ENCODE data around the gene HJURP. TPM values are rescaled to one million over a fixed set of nuclear protein-coding genes. Genes with fewer than 3 reads are reported as not detected.

The HJURP gene
- total and polyA plus RNA-seq, 4 donors, result 4.9 to 11.4 (median 9.7) TPM

DNA sequence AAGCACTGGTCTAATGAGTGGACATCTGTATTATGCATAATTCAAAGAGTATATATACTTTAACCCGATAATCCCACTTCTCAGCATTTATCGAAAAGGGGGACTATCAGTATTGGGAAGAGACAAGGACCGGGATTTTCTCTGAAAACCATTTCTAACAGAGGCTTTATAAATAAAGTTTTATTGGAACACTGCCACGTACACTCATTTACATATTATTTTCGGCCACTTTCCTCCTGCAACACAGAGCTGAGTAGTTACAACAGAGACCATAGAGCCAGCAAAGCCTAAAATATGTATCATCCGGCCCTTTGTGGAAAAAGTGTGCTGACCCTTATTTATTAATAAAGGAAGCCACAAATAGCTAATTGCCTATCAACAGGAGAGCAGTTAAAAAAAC is 3.2 kb downstream of the HJURP start:
- DNase-seq (ENCODE audit: low read depth in 4 of 6, low spot score in 6 of 6), result no peak
- WGBS (ENCODE audit: insufficient coverage), result no CpG with 5 or more reads among the region's 6 CpGs
- no peak overlapping the region for H3K27ac ChIP-seq (ENCODE audit: low read depth, low read length)
- peaks cover 26% of the 10 kb centered on the region for H3K36me3 ChIP-seq (ENCODE audit: control insufficient read depth, insufficient read depth, low read length)
- H3K4me1 ChIP-seq (ENCODE audit: control insufficient read depth, insufficient read depth, low read length), result peaks cover 14% of the 10 kb centered on the region
- H3K4me3 ChIP-seq (ENCODE audit: low read depth, low read length), result no peak overlapping the region
- no peaks in the 10 kb centered on the region for H3K9me3 ChIP-seq (ENCODE audit: control insufficient read depth, insufficient read depth, low read length)
- no peaks in the 10 kb centered on the region for H3K27me3 ChIP-seq (ENCODE audit: control insufficient read depth, insufficient read depth, low read length)

DNA sequence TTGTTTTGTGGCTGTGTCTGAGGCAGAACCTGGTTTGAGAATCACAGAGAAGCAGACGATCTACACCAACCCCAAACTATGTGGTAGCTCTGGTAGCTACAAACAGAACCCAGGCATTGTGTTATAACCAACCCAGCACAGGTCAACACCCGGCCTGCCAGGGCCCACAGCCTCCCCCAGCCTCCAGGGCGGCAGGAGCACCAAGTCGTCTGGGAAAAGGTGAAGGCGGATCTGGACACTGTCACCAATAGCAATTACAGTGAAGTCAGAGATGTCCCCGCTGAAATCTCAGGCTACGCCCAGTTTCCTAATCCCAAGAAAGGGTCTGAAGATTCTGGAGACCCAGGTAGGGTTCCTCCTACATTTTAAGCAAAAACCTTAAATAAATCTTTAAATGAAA is 3.6 kb downstream of the HJURP start:
- 96% methylated on average over 6 of the region's 7 CpGs for WGBS (ENCODE audit: insufficient coverage)
- Histone ChIP-seq H3K4me1 (ENCODE audit: control insufficient read depth, insufficient read depth, low read length) (peaks cover 14% of the 10 kb centered on the region), H3K4me3 (ENCODE audit: low read depth, low read length) (no peak overlapping the region), H3K27me3 (ENCODE audit: control insufficient read depth, insufficient read depth, low read length) (no peaks in the 10 kb centered on the region), H3K36me3 (ENCODE audit: control insufficient read depth, insufficient read depth, low read length) (peaks cover 26% of the 10 kb centered on the region), H3K27ac (ENCODE audit: low read depth, low read length) (no peak overlapping the region), H3K9me3 (ENCODE audit: control insufficient read depth, insufficient read depth, low read length) (no peaks in the 10 kb centered on the region)
- no peak for DNase-seq (ENCODE audit: low read depth in 4 of 6, low spot score in 6 of 6)

DNA sequence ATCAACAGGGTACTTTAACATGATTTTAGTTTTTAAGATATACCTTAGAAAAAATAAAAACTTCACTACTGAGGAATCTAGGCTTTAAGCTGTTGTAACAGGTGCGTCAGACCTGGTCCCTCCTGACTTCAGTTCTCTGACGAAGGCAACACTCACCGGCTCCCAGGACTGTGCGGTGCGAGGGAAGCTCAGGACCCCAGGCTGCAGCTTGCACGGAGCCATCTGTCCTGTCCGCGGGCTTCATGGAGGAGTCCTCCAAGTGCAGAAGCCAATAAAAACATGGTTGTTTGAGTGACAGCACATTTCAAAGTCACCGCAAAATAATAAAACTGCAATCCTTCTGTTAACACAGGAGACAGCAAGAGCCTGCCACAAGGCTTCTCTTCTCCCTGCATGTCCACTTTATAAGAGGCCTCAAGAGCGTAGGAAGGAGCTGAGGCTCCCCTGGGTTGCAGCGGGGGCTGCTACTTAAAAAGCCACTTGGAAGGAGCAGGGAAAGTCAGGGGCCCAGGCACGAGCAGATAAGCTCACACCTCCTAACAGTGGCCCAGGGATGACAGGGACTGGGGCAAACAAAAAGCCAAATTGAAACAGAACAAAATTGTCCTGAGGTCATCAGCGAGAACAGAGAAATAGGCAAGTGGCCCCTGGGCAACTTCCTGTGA is 4.6 kb downstream of the HJURP start:
- Histone ChIP-seq H3K4me1 (ENCODE audit: control insufficient read depth, insufficient read depth, low read length) (peaks cover 11% of the 10 kb centered on the region), H3K9me3 (ENCODE audit: control insufficient read depth, insufficient read depth, low read length) (no peaks in the 10 kb centered on the region), H3K4me3 (ENCODE audit: low read depth, low read length) (no peak overlapping the region), H3K27me3 (ENCODE audit: control insufficient read depth, insufficient read depth, low read length) (no peaks in the 10 kb centered on the region), H3K27ac (ENCODE audit: low read depth, low read length) (no peak overlapping the region), H3K36me3 (ENCODE audit: control insufficient read depth, insufficient read depth, low read length) (peaks cover 26% of the 10 kb centered on the region)
- no peak for DNase-seq (ENCODE audit: low read depth in 4 of 6, low spot score in 6 of 6)
- 88% methylated on average over 13 of the region's 13 CpGs for WGBS (ENCODE audit: insufficient coverage)

DNA sequence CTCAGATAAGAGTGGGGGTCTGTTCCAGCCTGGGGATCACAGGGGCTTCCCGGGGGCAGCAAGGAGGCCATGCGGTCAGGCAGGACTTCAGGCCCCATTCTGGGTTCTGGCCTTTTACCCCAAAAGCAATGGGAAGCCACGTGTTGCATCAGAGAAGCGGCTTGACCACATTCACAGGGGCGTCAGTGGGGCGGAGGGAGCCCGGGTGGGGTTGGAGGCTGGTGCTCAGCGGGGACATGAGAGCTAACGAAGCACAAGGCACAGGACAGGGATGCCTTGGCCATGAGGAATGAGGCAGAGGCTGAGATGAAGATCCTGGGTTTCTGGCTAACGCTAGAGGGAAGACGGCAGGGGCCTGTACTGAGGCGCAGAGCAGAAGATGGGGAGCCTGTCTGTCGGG is 6.1 kb downstream of the HJURP start:
- WGBS (ENCODE audit: insufficient coverage), result 92% methylated on average over 13 of the region's 13 CpGs

DNA sequence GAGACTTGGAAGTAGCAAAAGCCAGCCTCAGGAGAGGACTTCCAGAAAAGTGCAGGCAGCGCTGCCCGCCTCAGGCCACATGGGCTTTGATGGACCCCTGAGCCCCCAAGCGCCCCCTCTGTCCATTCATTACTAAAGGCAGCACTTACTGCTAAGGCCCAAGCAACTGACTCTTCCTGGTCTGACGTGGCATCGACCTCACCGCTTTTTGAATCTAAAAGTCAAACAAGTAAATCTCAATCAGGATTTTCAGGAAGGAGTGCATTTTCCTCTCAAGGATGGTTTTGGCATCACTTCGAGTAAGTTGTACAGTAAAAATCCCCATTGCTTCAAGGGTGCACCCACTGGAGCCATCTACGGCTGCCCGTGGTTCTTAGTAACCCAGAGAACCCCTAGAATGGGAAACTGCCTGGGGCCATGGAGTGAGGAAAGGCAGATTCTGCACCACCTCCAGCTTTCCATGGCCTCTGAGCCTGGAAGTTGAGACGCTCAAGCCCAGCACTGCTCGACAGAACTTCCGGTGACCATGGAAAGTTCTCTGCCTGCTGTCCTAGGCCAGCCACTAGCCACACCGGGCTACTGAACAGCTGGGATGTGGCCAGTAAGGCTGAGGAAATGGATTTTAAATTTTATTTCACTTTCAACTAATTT is 7.0 kb downstream of the HJURP start:
- 96% methylated on average over 9 of the region's 13 CpGs for WGBS (ENCODE audit: insufficient coverage)
- no peaks in the 10 kb centered on the region for H3K4me1 ChIP-seq (ENCODE audit: control insufficient read depth, insufficient read depth, low read length)
- H3K36me3 ChIP-seq (ENCODE audit: control insufficient read depth, insufficient read depth, low read length), result peaks cover 26% of the 10 kb centered on the region
- no peak for DNase-seq (ENCODE audit: low read depth in 4 of 6, low spot score in 6 of 6)
- no peaks in the 10 kb centered on the region for H3K9me3 ChIP-seq (ENCODE audit: control insufficient read depth, insufficient read depth, low read length)
- H3K4me3 ChIP-seq (ENCODE audit: low read depth, low read length), result no peak overlapping the region
- no peak overlapping the region for H3K27ac ChIP-seq (ENCODE audit: low read depth, low read length)
- no peaks in the 10 kb centered on the region for H3K27me3 ChIP-seq (ENCODE audit: control insufficient read depth, insufficient read depth, low read length)

More for the DNA sequence above, 6.1 kb downstream of the HJURP start:
- DNase-seq (ENCODE audit: low read depth in 4 of 6, low spot score in 6 of 6), result no peak
- Histone ChIP-seq H3K27ac (ENCODE audit: low read depth, low read length) (no peak overlapping the region), H3K9me3 (ENCODE audit: control insufficient read depth, insufficient read depth, low read length) (no peaks in the 10 kb centered on the region), H3K4me3 (ENCODE audit: low read depth, low read length) (no peak overlapping the region), H3K4me1 (ENCODE audit: control insufficient read depth, insufficient read depth, low read length) (peaks cover under 1% of the 10 kb centered on the region), H3K36me3 (ENCODE audit: control insufficient read depth, insufficient read depth, low read length) (peaks cover 26% of the 10 kb centered on the region), H3K27me3 (ENCODE audit: control insufficient read depth, insufficient read depth, low read length) (no peaks in the 10 kb centered on the region)

DNA sequence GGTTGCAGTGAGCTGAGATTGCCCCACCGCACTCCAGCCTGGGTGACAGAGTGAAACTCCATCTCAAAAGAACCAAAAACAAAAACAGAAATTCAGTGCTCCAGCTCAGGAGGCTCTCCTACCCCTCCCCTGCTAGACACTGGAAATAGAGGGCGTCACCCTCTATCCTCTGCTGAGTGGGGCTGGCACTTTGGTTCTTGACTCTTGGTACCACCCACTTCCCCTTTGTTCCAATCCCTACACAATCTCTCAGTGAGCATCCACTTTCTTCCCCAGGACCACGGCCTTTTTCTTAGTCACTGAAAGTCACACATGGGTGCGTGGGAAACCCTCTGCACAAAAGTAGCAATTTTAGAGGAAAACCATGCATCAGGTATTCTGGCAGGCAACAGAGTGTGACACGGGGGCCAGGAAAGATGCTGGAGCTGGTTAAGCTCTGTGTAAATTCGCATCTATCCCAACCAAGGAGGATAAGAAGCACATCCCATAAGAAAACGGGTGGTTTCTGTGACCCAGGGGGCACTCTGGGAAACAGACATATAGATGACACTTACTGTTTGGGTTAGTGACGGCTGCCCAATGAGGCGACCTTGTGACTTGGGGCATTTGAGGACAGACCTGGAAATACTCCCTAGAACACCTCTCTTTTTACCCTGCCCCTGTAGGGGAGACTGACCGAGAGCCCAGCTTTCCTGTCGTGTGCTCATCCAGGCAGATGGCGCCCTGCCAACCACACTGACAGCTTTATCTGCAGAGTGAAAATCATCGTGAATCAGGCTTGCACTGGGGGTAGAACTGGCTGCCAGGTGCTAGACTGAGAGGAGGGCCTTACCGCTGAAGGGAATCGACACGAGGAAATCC is 7.7 kb downstream of the HJURP start:
- Histone ChIP-seq H3K4me3 (ENCODE audit: low read depth, low read length) (no peak overlapping the region), H3K4me1 (ENCODE audit: control insufficient read depth, insufficient read depth, low read length) (no peaks in the 10 kb centered on the region), H3K36me3 (ENCODE audit: control insufficient read depth, insufficient read depth, low read length) (peaks cover 26% of the 10 kb centered on the region), H3K9me3 (ENCODE audit: control insufficient read depth, insufficient read depth, low read length) (no peaks in the 10 kb centered on the region), H3K27ac (ENCODE audit: low read depth, low read length) (no peak overlapping the region), H3K27me3 (ENCODE audit: control insufficient read depth, insufficient read depth, low read length) (no peaks in the 10 kb centered on the region)
- WGBS (ENCODE audit: insufficient coverage), result 93% methylated on average over 13 of the region's 16 CpGs
- DNase-seq (ENCODE audit: low read depth in 4 of 6, low spot score in 6 of 6), result peak in 1 of 6 donors; percentile 9

DNA sequence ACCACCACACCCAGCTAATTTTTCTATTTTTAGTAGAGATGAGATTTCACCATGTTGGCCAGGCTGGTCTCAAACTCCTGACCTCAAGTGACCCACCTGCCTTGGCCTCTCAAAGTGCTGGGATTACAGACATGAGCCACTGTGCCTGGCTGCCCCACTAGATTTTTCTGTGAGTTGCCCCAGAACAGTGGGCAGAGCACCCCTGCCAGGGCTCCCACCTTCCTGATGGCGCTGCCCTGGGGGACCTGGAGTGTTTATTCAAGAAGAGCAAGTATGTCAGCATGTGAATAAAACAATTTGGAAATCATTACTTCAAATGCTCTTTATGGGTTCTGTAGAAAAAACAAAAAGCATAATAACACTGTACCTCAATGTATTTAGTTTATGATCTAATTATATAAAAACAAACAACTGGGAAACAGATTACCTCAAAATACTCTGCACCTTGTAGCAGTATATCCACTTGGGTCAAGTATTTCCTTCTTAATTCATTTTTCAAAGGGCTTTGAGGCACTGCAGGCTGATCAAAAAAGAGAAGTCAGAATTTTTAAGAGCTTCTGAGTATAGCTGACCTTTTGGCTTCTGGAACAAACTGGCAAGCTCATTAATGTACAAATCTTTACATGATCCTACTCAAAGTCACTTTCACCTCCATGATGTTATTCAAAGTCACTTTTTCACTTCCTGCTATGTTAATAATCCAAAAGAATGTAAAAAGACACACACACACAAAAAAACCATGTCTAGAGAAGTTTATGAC is 8.9 kb downstream of the HJURP start:
- no CpG with 5 or more reads among the region's 1 CpG for WGBS (ENCODE audit: insufficient coverage)
- peaks cover 23% of the 10 kb centered on the region for H3K36me3 ChIP-seq (ENCODE audit: control insufficient read depth, insufficient read depth, low read length)
- no peak overlapping the region for H3K4me3 ChIP-seq (ENCODE audit: low read depth, low read length)
- no peak for DNase-seq (ENCODE audit: low read depth in 4 of 6, low spot score in 6 of 6)
- no peaks in the 10 kb centered on the region for H3K9me3 ChIP-seq (ENCODE audit: control insufficient read depth, insufficient read depth, low read length)
- no peak overlapping the region for H3K27ac ChIP-seq (ENCODE audit: low read depth, low read length)
- no peaks in the 10 kb centered on the region for H3K27me3 ChIP-seq (ENCODE audit: control insufficient read depth, insufficient read depth, low read length)
- H3K4me1 ChIP-seq (ENCODE audit: control insufficient read depth, insufficient read depth, low read length), result no peaks in the 10 kb centered on the region

DNA sequence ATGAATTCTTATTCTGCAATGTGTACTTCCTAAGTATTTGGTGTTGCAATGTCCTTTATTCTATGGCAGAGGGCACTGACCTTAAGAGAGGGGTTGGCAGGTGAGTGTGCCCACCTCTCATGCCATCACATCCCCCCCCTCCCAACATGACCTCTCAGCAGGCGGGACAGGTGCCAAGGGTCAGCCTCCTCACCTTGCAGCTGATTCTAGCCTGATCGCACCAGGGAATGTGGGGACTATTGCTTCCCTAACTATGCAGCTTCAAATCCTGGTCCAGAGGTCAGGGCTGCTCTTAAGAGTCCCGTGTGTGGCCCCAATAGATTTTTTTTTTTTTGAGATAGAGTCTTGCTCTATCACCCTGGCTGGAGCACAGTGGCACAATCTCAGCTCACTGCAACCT is 9.5 kb downstream of the HJURP start:
- no peaks in the 10 kb centered on the region for H3K4me1 ChIP-seq (ENCODE audit: control insufficient read depth, insufficient read depth, low read length)
- H3K27ac ChIP-seq (ENCODE audit: low read depth, low read length), result no peak overlapping the region
- peaks cover 21% of the 10 kb centered on the region for H3K36me3 ChIP-seq (ENCODE audit: control insufficient read depth, insufficient read depth, low read length)
- no peak overlapping the region for H3K4me3 ChIP-seq (ENCODE audit: low read depth, low read length)
- WGBS (ENCODE audit: insufficient coverage), result 100% methylated on average over 1 of the region's 3 CpGs
- no peaks in the 10 kb centered on the region for H3K9me3 ChIP-seq (ENCODE audit: control insufficient read depth, insufficient read depth, low read length)
- DNase-seq (ENCODE audit: low read depth in 4 of 6, low spot score in 6 of 6), result no peak
- no peaks in the 10 kb centered on the region for H3K27me3 ChIP-seq (ENCODE audit: control insufficient read depth, insufficient read depth, low read length)

DNA sequence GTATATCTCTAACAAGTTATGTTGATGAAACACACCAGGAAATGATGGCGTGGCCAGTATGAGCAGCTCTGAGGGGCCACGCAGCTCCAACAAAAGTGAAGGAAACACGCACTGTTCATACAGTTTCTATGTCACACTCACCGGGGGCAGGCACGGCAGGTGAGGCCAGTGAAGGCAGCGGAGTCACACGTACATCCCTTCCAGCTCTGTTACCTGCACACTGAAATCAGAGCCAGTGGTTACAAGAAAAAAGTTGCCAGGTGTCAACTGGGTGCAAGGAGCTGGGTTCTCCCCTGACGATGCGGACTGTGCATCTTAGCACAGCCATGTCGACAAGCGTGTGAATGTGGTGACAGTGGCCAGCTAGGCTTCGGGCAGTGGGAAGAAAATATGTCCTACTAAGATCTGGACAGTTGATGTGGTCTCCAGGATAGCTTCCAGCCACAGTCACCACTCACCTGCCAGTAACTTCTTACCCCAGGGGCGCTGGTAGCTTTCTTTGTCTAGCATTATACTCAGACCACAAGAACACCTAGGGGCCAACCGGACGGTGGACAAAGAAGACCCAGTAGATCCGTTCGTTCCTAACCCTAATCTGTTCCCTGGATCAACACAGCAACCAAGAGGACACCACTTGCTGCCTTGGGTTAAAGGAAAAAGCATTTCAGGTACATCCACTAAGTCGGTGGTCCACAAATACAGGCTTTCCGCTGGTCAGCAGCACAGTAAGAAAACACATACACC is 10.1 kb downstream of the HJURP start:
- no peak for DNase-seq (ENCODE audit: low read depth in 4 of 6, low spot score in 6 of 6)
- no peaks in the 10 kb centered on the region for H3K9me3 ChIP-seq (ENCODE audit: control insufficient read depth, insufficient read depth, low read length)
- H3K27me3 ChIP-seq (ENCODE audit: control insufficient read depth, insufficient read depth, low read length), result no peaks in the 10 kb centered on the region
- no peak overlapping the region for H3K27ac ChIP-seq (ENCODE audit: low read depth, low read length)
- H3K36me3 ChIP-seq (ENCODE audit: control insufficient read depth, insufficient read depth, low read length), result peaks cover 20% of the 10 kb centered on the region
- no peaks in the 10 kb centered on the region for H3K4me1 ChIP-seq (ENCODE audit: control insufficient read depth, insufficient read depth, low read length)
- no peak overlapping the region for H3K4me3 ChIP-seq (ENCODE audit: low read depth, low read length)
- 92% methylated on average over 16 of the region's 19 CpGs for WGBS (ENCODE audit: insufficient coverage)
